ENCODE results near the gene EIF4E2.

Gene EIF4E2

DNA sequence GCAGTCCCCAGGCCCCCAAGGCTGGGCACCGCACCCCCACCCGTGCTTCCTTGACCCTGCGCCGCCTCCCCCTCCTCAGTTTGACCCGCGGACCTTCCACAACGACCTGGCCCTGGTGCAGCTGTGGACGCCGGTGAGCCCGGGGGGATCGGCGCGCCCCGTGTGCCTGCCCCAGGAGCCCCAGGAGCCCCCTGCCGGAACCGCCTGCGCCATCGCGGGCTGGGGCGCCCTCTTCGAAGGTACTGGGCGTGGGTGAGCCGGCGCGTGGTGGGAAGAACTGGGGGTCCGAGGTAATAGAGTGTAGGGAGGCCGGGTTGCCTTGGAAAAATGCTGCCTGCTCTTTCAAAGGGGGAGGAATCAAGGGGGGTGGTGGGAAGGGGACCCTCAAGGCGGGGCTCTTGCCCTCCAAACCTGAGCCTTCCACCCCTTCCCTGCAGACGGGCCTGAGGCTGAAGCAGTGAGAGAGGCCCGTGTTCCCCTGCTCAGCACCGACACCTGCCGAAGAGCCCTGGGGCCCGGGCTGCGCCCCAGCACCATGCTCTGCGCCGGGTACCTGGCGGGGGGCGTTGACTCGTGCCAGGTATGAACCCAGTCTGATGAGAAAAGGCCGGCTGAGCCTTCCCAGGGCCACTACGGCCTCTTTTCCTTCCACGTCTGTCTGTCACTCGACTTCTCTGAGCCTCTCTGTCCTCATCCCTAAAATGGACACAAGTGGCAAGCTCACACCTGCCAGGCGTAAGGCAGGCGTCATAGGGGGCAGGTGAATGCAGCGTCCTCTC lies 27.7 kb upstream of the EIF4E2 start:
- H3K9me3 Mint-ChIP-seq = no peaks in the 10 kb centered on the region
- H3K4me1 Mint-ChIP-seq = peaks cover 28% of the 10 kb centered on the region
- no peaks in the 10 kb centered on the region for H3K36me3 Mint-ChIP-seq (ENCODE audit: low read depth)
- H3K4me3 Mint-ChIP-seq = peak overlapping the region in 2 of 3 experiments; percentile 30 to 50
- H3K27ac Mint-ChIP-seq = no peak overlapping the region
- H3K27me3 Mint-ChIP-seq (ENCODE audit: low read depth) = peaks cover 65% of the 10 kb centered on the region
- TF ChIP-seq, protein P1, sequence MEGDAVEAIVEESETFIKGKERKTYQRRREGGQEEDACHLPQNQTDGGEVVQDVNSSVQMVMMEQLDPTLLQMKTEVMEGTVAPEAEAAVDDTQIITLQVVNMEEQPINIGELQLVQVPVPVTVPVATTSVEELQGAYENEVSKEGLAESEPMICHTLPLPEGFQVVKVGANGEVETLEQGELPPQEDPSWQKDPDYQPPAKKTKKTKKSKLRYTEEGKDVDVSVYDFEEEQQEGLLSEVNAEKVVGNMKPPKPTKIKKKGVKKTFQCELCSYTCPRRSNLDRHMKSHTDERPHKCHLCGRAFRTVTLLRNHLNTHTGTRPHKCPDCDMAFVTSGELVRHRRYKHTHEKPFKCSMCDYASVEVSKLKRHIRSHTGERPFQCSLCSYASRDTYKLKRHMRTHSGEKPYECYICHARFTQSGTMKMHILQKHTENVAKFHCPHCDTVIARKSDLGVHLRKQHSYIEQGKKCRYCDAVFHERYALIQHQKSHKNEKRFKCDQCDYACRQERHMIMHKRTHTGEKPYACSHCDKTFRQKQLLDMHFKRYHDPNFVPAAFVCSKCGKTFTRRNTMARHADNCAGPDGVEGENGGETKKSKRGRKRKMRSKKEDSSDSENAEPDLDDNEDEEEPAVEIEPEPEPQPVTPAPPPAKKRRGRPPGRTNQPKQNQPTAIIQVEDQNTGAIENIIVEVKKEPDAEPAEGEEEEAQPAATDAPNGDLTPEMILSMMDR (IDR thresholded peaks at IDR 0.05; ENCODE audit: unreplicated experiment in 3 of 3) = no peak

DNA sequence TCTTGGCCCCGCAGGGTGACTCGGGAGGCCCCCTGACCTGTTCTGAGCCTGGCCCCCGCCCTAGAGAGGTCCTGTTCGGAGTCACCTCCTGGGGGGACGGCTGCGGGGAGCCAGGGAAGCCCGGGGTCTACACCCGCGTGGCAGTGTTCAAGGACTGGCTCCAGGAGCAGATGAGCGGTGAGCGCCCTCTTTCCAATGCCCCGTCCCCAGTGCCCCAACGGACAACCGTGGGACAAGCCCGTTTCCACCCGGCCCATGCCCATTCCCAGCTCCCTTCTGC lies 27.1 kb upstream of the EIF4E2 start:
- H3K27ac Mint-ChIP-seq = no peak overlapping the region
- no peaks in the 10 kb centered on the region for H3K9me3 Mint-ChIP-seq
- TF ChIP-seq, protein P1 (IDR thresholded peaks at IDR 0.05; ENCODE audit: unreplicated experiment in 3 of 3) = no peak
- peak overlapping the region in 1 of 3 experiments; percentile 50 for H3K4me3 Mint-ChIP-seq
- H3K36me3 Mint-ChIP-seq (ENCODE audit: low read depth) = no peaks in the 10 kb centered on the region
- peaks cover 62% of the 10 kb centered on the region for H3K27me3 Mint-ChIP-seq (ENCODE audit: low read depth)
- peaks cover 32% of the 10 kb centered on the region for H3K4me1 Mint-ChIP-seq

GRCh38 chr2:232523682-232524597 lies 26.5 kb upstream of the EIF4E2 start:
- Mint-ChIP-seq H3K4me3 (peak overlapping the region; percentile 66 to 73 (median 71)), H3K36me3 (ENCODE audit: low read depth) (no peaks in the 10 kb centered on the region), H3K4me1 (peaks cover 33% of the 10 kb centered on the region), H3K9me3 (no peaks in the 10 kb centered on the region), H3K27me3 (ENCODE audit: low read depth) (peaks cover 62% of the 10 kb centered on the region), H3K27ac (peak overlapping the region in 2 of 3 experiments; percentile 28 to 52)
- TF ChIP-seq, protein P1 (IDR thresholded peaks at IDR 0.05; ENCODE audit: unreplicated experiment in 3 of 3) = peak; percentile 17 to 39 (median 32)

GRCh38 chr2:232524771-232525170 lies 25.7 kb upstream of the EIF4E2 start:
- Mint-ChIP-seq H3K4me1 (peaks cover 33% of the 10 kb centered on the region), H3K4me3 (peak overlapping the region in 1 of 3 experiments; percentile 73), H3K27ac (no peak overlapping the region), H3K36me3 (ENCODE audit: low read depth) (no peaks in the 10 kb centered on the region), H3K27me3 (ENCODE audit: low read depth) (peaks cover 56% of the 10 kb centered on the region), H3K9me3 (no peaks in the 10 kb centered on the region)
- TF ChIP-seq, protein P1 (IDR thresholded peaks at IDR 0.05; ENCODE audit: unreplicated experiment in 3 of 3) = no peak

GRCh38 chr2:232525199-232525598 lies 25.3 kb upstream of the EIF4E2 start:
- peaks cover 33% of the 10 kb centered on the region for H3K4me1 Mint-ChIP-seq
- H3K27me3 Mint-ChIP-seq (ENCODE audit: low read depth) = peaks cover 54% of the 10 kb centered on the region
- H3K9me3 Mint-ChIP-seq = no peaks in the 10 kb centered on the region
- no peaks in the 10 kb centered on the region for H3K36me3 Mint-ChIP-seq (ENCODE audit: low read depth)
- TF ChIP-seq, protein P1 (IDR thresholded peaks at IDR 0.05; ENCODE audit: unreplicated experiment in 3 of 3) = no peak
- no peak overlapping the region for H3K27ac Mint-ChIP-seq
- no peak overlapping the region for H3K4me3 Mint-ChIP-seq
